ENCODE results near the gene ACSL5. TPM values are rescaled to one million over a fixed set of nuclear protein-coding genes. Genes with fewer than 3 reads are reported as not detected.

The ACSL5 gene
- polyA plus RNA-seq, 1 of the 3 experiments (the other 2 are of a cell fraction), result 0.08 TPM

GRCh38 chr10:112393827-112394226 is 19.9 kb downstream of the ACSL5 start:
- Histone ChIP-seq H3K27me3 (ENCODE audit: insufficient read depth) (no peaks in the 10 kb centered on the region; the same call in 1 of the 2 replicates), H3K79me2 (ENCODE audit: insufficient read depth) (no peaks in the 10 kb centered on the region), H3K9ac (no peak overlapping the region), H3K4me1 (ENCODE audit: control insufficient read depth in 1 of 2, insufficient read depth in 2 of 2, low read depth in 1 of 2, low read length in 1 of 2) (no peaks in the 10 kb centered on the region; a peak in 1 of 4 replicates), H3K4me3 (ENCODE audit: low read depth in 2 of 2, low read length in 1 of 2) (no peak overlapping the region), H3F3A (replicated peaks; ENCODE audit: insufficient read depth) (no peaks in the 10 kb centered on the region), H3K27ac (ENCODE audit: low read depth in 2 of 2, low read length in 1 of 2) (no peak overlapping the region), H3K9me3 (no peaks in the 10 kb centered on the region), H3K9me2 (no peaks in the 10 kb centered on the region), H3K4me2 (no peak overlapping the region), H3K36me3 (replicated peaks in 1 of 2; ENCODE audit: control insufficient read depth in 1 of 2, insufficient read depth in 2 of 2, low read length in 1 of 2) (no peaks in the 10 kb centered on the region), H4K20me1 (ENCODE audit: insufficient read depth) (no peaks in the 10 kb centered on the region), H2AFZ (ENCODE audit: low read depth) (no peak overlapping the region)
- 27% methylated on average over 2 of the region's 2 CpGs for WGBS (ENCODE audit: low lambda C conversion rate)
- CTCF ChIA-PET, result no interaction called here
- TF ChIP-seq RCOR1 (IDR thresholded peaks at IDR 0.05; ENCODE audit: low read length) (no peak), GATA2 (CRISPR knock-in tag; IDR thresholded peaks at IDR 0.05) (no peak), YY1 (IDR thresholded peaks at IDR 0.05; ENCODE audit: low read depth) (no peak), IRF3 (IDR thresholded peaks at IDR 0.05; ENCODE audit: low read depth, low read length) (no peak), MEF2A (IDR thresholded peaks at IDR 0.05; ENCODE audit: borderline replicate concordance, low read depth) (no peak), RAD21 (IDR thresholded peaks at IDR 0.05; ENCODE audit: low read length) (no peak), RXRA (IDR thresholded peaks at IDR 0.05; ENCODE audit: borderline replicate concordance, low read depth) (no peak), TCF12 (IDR thresholded peaks at IDR 0.05) (no peak), SIN3A (IDR thresholded peaks at IDR 0.05; ENCODE audit: borderline replicate concordance, low read depth, low read length) (no peak), SMC3 (IDR thresholded peaks at IDR 0.05; ENCODE audit: low read depth, low read length) (no peak), RFX5 (IDR thresholded peaks at IDR 0.05; ENCODE audit: low read length) (no peak)
- TF ChIP-seq, protein P1, sequence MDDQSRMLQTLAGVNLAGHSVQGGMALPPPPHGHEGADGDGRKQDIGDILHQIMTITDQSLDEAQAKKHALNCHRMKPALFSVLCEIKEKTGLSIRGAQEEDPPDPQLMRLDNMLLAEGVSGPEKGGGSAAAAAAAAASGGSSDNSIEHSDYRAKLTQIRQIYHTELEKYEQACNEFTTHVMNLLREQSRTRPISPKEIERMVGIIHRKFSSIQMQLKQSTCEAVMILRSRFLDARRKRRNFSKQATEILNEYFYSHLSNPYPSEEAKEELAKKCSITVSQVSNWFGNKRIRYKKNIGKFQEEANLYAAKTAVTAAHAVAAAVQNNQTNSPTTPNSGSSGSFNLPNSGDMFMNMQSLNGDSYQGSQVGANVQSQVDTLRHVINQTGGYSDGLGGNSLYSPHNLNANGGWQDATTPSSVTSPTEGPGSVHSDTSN (IDR thresholded peaks at IDR 0.05), result no peak
- TF ChIP-seq, protein P2, sequence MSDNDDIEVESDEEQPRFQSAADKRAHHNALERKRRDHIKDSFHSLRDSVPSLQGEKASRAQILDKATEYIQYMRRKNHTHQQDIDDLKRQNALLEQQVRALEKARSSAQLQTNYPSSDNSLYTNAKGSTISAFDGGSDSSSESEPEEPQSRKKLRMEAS (IDR thresholded peaks at IDR 0.05; ENCODE audit: low read depth), result no peak
- TF ChIP-seq, protein P3, sequence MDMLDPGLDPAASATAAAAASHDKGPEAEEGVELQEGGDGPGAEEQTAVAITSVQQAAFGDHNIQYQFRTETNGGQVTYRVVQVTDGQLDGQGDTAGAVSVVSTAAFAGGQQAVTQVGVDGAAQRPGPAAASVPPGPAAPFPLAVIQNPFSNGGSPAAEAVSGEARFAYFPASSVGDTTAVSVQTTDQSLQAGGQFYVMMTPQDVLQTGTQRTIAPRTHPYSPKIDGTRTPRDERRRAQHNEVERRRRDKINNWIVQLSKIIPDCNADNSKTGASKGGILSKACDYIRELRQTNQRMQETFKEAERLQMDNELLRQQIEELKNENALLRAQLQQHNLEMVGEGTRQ (IDR thresholded peaks at IDR 0.05; ENCODE audit: borderline replicate concordance, low read depth, low read length), result no peak
- POLR2A ChIA-PET, result no interaction called here
- no peak for DNase-seq

- Histone ChIP-seq H2AFZ (ENCODE audit: low read depth) (no peak overlapping the region), H3K4me1 (ENCODE audit: control insufficient read depth in 1 of 2, insufficient read depth in 2 of 2, low read depth in 1 of 2, low read length in 1 of 2) (no peaks in the 10 kb centered on the region), H4K20me1 (ENCODE audit: insufficient read depth) (no peaks in the 10 kb centered on the region), H3K9me2 (no peaks in the 10 kb centered on the region), H3K9ac (no peak overlapping the region), H3K4me2 (no peak overlapping the region), H3K4me3 (ENCODE audit: low read depth in 2 of 2, low read length in 1 of 2) (no peak overlapping the region), H3K27me3 (ENCODE audit: insufficient read depth) (no peaks in the 10 kb centered on the region; the same call in 1 of the 2 replicates), H3K79me2 (ENCODE audit: insufficient read depth) (no peaks in the 10 kb centered on the region), H3K9me3 (no peaks in the 10 kb centered on the region), H3K36me3 (replicated peaks in 1 of 2; ENCODE audit: control insufficient read depth in 1 of 2, insufficient read depth in 2 of 2, low read length in 1 of 2) (no peaks in the 10 kb centered on the region), H3F3A (replicated peaks; ENCODE audit: insufficient read depth) (no peaks in the 10 kb centered on the region), H3K27ac (ENCODE audit: low read depth in 2 of 2, low read length in 1 of 2) (no peak overlapping the region)
- no peak for DNase-seq
- POLR2A ChIA-PET, result no interaction called here
- WGBS (ENCODE audit: low lambda C conversion rate), result 67% methylated on average over 5 of the region's 5 CpGs
- CTCF ChIA-PET, result no interaction called here
- no peak for TF ChIP-seq RXRA (IDR thresholded peaks at IDR 0.05; ENCODE audit: borderline replicate concordance, low read depth)
- no peak for TF ChIP-seq FOXM1 (IDR thresholded peaks at IDR 0.05; ENCODE audit: low read depth)
- TF ChIP-seq, protein P3 (IDR thresholded peaks at IDR 0.05; ENCODE audit: borderline replicate concordance, low read depth, low read length), result no peak
- TF ChIP-seq, protein P1 (IDR thresholded peaks at IDR 0.05), result no peak
- TF ChIP-seq MEF2A (IDR thresholded peaks at IDR 0.05; ENCODE audit: borderline replicate concordance, low read depth), result no peak
- TF ChIP-seq RAD21 (IDR thresholded peaks at IDR 0.05; ENCODE audit: low read length), result no peak
- no peak for TF ChIP-seq ZBTB33 (IDR thresholded peaks at IDR 0.05; ENCODE audit: borderline replicate concordance, low read depth)
Measured at GRCh38 chr10:112394475-112394875, 20.6 kb downstream of the ACSL5 start.
